PC-9 (cell line): Measurements from ENCODE around the gene NELFB. TPM values are rescaled to one million over a fixed set of nuclear protein-coding genes. Genes with fewer than 3 reads are reported as not detected.
A peak's percentile ranks its signal among the peaks of the same experiment; 100 is the strongest.

Source experiments
- BruUV-seq: library from RNA; stranded (reverse); fragments of 400-500 nt; replicated peaks from 2 replicates; lab custom pipeline; 2021; lab: Mats Ljungman, UMichigan
- CTCF ChIA-PET: fragments of 300-600 bp; sonication (Branson Sonifier 250); formaldehyde crosslinking; loops from one replicate; lab custom pipeline; 2022; ENCODE audit warnings: antibody characterized with exemption; lab: Charles Lee
- POLR2A ChIA-PET: fragments of 300-600 bp; sonication (Branson Sonifier 250); formaldehyde crosslinking; loops from one replicate; lab custom pipeline; 2022; ENCODE audit warnings: antibody characterized with exemption; ENCODE audit not compliant: unreplicated experiment; lab: Charles Lee
- DNase-seq, 2 experiments: peaks; one replicate each; pipeline versions ENCODE4 v3.0.0 to v3.0.0-alpha.2; 2015 to 2022; ENCODE audit warnings: mixed read lengths in 1 of 2
- H2AFZ ChIP-seq: fragments of 200-600 bp; sonication (generic); 2 replicates; pipeline ENCODE4 v1.8.1; 2017; ENCODE audit warnings: antibody characterized with exemption
- H3F3A ChIP-seq: fragments of 200-600 bp; sonication (generic); 2 replicates; pipeline ENCODE4 v1.8.1; 2017; ENCODE audit warnings: antibody characterized with exemption, mild to moderate bottlenecking, low read depth; ENCODE audit not compliant: insufficient read depth
- H3K27ac ChIP-seq: fragments of 200-600 bp; sonication (generic); 2 replicates; pipeline ENCODE4 v1.6.1; 2016; ENCODE audit warnings: mixed run types
- H3K27me3 ChIP-seq: fragments of 200-600 bp; sonication (generic); 2 replicates; pipeline ENCODE4 v1.6.1; 2016; ENCODE audit warnings: low read depth, mixed run types; ENCODE audit not compliant: insufficient read depth
- H3K36me3 ChIP-seq: fragments of 200-600 bp; sonication (generic); 2 replicates; pipeline ENCODE4 v1.6.1; 2016; ENCODE audit warnings: low read depth, mixed run types
- H3K4me1 ChIP-seq: fragments of 200-600 bp; sonication (generic); replicated peaks from 2 replicates; pipeline ENCODE4 v1.6.1; 2016; ENCODE audit warnings: mixed run types; ENCODE audit not compliant: insufficient read depth
- H3K4me2 ChIP-seq: fragments of 200-600 bp; sonication (generic); 2 replicates; pipeline ENCODE4 v1.6.1; 2017; ENCODE audit warnings: mixed run types
- H3K4me3 ChIP-seq: fragments of 200-600 bp; sonication (generic); 2 replicates; pipeline ENCODE4 v1.6.1; 2016; ENCODE audit warnings: mixed run types
- H3K79me2 ChIP-seq: fragments of 200-600 bp; sonication (generic); 2 replicates; pipeline ENCODE4 v1.6.1; 2017; ENCODE audit warnings: low read depth, mixed run types
- H3K9me2 ChIP-seq: fragments of 200-600 bp; sonication (generic); 2 replicates; pipeline ENCODE4 v1.8.1; 2017; ENCODE audit warnings: mild to moderate bottlenecking; ENCODE audit not compliant: insufficient read depth
- H3K9me3 ChIP-seq: fragments of 200-600 bp; sonication (generic); 2 replicates; pipeline ENCODE4 v1.8.1; 2016; ENCODE audit warnings: low read depth; ENCODE audit not compliant: insufficient read depth
- H4K20me1 ChIP-seq: fragments of 200-600 bp; sonication (generic); 2 replicates; pipeline ENCODE4 v1.8.1; 2017; ENCODE audit not compliant: insufficient read depth
- EZH2 ChIP-seq: fragments of 200-600 bp; sonication (generic); IDR thresholded peaks from 2 replicates; pipeline ENCODE4 v1.8.0; 2017; ENCODE audit warnings: antibody characterized with exemption, low read depth
- intact Hi-C: fragments of 100-400 bp; cut with micrococcal nuclease; formaldehyde crosslinking; loops from one replicate; pipeline ENCODE4 v1.10.0; 2022; ENCODE audit not compliant: unreplicated experiment
- total RNA-seq: library from RNA; stranded (reverse); gene quantifications from 2 replicates; pipeline ENCODE4 v1.2.3, GENCODE V29; 2021
- TF ChIP-seq, protein P1 (sequence below): fragments of 200-600 bp; sonication (generic); conservative IDR thresholded peaks from 2 replicates; pipeline ENCODE4 v1.6.1; 2017; ENCODE audit warnings: mixed run types, antibody characterized with exemption, mild to moderate bottlenecking, moderate library complexity

The NELFB gene
- total RNA-seq, 1 experiment from 2014 or later, result 94.2 TPM

DNA sequence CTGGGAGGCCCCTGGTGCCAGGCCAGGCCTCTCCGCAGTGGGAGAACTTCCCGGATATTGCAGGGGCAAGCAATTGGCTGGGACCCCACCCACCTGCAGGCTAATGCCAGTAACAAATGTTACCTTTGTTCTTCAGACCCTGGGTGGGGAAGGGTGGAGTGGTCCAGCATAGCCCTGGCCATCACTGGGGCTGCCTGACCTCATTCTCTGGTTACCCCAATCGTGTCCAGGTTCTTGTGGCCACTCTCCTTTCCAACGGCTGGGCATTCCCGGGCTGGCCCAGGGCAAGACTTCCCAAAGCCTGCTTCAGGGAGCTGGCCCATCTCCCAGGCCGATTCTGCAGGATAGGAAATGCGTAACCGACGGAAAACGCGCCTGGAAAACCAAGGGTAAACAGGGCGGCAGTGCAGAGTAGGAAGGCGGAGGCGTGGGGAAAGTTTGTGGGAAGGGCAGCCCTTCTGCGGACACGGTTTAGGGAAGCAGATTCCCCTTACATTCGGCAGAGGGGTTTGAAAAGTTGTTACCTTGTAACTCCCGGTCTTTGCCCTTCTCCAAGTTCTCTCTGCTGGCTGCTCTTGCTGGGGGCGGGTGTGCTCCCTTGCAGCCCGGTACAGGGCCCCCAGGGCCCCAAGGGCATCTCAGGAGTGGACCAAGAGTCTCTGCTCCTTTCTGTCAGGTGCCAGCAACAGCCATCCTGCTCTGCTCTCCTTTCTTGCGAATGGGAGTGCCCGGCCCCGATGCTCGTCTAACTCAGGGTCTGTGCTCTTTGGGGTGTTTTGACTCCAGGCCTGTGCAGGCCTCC, 43.5 kb downstream of the NELFB start:
- Histone ChIP-seq H4K20me1 (peaks cover 14% of the 10 kb centered on the region), H3K9me2 (no peaks in the 10 kb centered on the region), H3K4me2 (no peak overlapping the region), H3K79me2 (peaks cover 22% of the 10 kb centered on the region), H3K27ac (no peak overlapping the region), H3K27me3 (no peaks in the 10 kb centered on the region), H3K36me3 (no peaks in the 10 kb centered on the region), H3K4me3 (no peak overlapping the region), H2AFZ (no peak overlapping the region), H3K4me1 (peaks cover 20% of the 10 kb centered on the region), H3K9me3 (no peaks in the 10 kb centered on the region), H3F3A (peaks cover 43% of the 10 kb centered on the region; the same call in 1 of the 2 replicates)
- CTCF ChIA-PET, result no interaction called here
- POLR2A ChIA-PET, result interaction anchor here (0.7 kb wide), 1 partner anchor 215 kb away, joined by 4 read pairs; no protein-coding TSS in a partner anchor
- intact Hi-C loops, result no loop called here
- DNase-seq, result no peak
- BruUV-seq, result no TSS peak
- TF ChIP-seq, protein P1, sequence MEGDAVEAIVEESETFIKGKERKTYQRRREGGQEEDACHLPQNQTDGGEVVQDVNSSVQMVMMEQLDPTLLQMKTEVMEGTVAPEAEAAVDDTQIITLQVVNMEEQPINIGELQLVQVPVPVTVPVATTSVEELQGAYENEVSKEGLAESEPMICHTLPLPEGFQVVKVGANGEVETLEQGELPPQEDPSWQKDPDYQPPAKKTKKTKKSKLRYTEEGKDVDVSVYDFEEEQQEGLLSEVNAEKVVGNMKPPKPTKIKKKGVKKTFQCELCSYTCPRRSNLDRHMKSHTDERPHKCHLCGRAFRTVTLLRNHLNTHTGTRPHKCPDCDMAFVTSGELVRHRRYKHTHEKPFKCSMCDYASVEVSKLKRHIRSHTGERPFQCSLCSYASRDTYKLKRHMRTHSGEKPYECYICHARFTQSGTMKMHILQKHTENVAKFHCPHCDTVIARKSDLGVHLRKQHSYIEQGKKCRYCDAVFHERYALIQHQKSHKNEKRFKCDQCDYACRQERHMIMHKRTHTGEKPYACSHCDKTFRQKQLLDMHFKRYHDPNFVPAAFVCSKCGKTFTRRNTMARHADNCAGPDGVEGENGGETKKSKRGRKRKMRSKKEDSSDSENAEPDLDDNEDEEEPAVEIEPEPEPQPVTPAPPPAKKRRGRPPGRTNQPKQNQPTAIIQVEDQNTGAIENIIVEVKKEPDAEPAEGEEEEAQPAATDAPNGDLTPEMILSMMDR, result no peak
- TF ChIP-seq EZH2, result no peak

DNA sequence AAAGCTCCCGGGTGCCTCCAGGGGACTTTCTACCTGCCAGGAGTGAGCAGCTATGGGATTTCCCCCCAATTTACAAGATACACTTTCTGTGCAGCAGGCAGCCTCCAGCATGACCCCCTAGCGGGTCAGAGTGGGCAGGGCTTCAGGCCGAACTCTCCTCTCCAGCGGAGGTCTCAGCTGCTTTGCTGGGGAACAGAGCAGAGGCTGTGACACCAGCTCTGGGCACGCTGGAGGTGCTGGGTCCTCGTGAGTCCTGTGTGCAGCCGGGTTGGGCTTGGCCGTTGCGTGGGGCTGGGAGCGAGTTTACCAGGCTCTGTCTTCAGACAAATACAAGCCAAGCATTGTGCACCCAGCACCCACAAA, 44.1 kb downstream of the NELFB start:
- ChIA-PET POLR2A (no interaction called here), CTCF (no interaction called here)
- Histone ChIP-seq H3K79me2 (peaks cover 22% of the 10 kb centered on the region), H3K4me3 (no peak overlapping the region), H3K9me3 (no peaks in the 10 kb centered on the region), H3F3A (peaks cover 43% of the 10 kb centered on the region; the same call in 1 of the 2 replicates), H3K27me3 (no peaks in the 10 kb centered on the region), H3K4me2 (no peak overlapping the region), H4K20me1 (peaks cover 14% of the 10 kb centered on the region), H2AFZ (no peak overlapping the region), H3K36me3 (no peaks in the 10 kb centered on the region), H3K4me1 (peaks cover 20% of the 10 kb centered on the region), H3K9me2 (no peaks in the 10 kb centered on the region), H3K27ac (no peak overlapping the region)
- no TSS peak for BruUV-seq
- no peak for DNase-seq
- TF ChIP-seq, protein P1, result no peak
- TF ChIP-seq EZH2, result no peak
- intact Hi-C loops, result no loop called here

DNA sequence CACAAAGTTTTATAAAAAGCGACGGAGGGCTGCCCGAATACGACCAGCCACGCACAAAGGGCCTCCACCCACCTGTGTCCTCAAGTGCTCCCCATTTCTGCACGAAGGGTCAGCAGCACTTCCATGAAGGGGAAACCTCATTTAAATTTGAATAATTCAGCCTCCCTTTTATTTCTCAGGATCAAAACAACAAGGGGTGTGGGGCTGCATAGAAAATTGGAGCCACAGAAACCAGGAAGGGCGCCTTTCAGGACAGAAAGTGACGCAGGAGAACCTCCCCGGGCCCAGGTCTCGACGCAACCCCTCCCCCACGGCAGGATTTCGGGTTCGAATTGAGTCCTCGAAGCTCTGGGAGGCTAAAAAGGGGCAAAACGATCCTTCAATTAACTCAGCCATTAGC, 44.8 kb downstream of the NELFB start:
- peaks cover 14% of the 10 kb centered on the region for H4K20me1 ChIP-seq
- H3K4me2 ChIP-seq, result peak overlapping the region; percentile 96
- no peak for DNase-seq
- H3K27ac ChIP-seq, result no peak overlapping the region
- no peaks in the 10 kb centered on the region for H3K9me2 ChIP-seq
- H2AFZ ChIP-seq, result no peak overlapping the region
- H3K4me1 ChIP-seq, result peaks cover 20% of the 10 kb centered on the region
- intact Hi-C loops, result loop anchor here (2.0 to 5.0 kb wide), 2 partner anchors 123 to 227 kb away; partner anchors contain the start of genes EXD3 and NOXA1
- H3F3A ChIP-seq, result peaks cover 38% of the 10 kb centered on the region; the same call in 1 of the 2 replicates
- ChIA-PET CTCF (no interaction called here), POLR2A (no interaction called here)
- H3K9me3 ChIP-seq, result no peaks in the 10 kb centered on the region
- no peaks in the 10 kb centered on the region for H3K27me3 ChIP-seq
- BruUV-seq, result TSS peak; percentile 61
- no peaks in the 10 kb centered on the region for H3K36me3 ChIP-seq
- peak overlapping the region; percentile 98 for H3K4me3 ChIP-seq
- peaks cover 22% of the 10 kb centered on the region for H3K79me2 ChIP-seq
- TF ChIP-seq, protein P1, result no peak
- no peak for TF ChIP-seq EZH2
